Measurements from ENCODE around the gene ANGPT4.

The ANGPT4 gene

GRCh38 chr20:916125-916799 lies at the start of gene ANGPT4:
ANGPT4 (minus strand) TSS chr20:916334; CDS start chr20:916214, 120 bp downstream.
- DNase-seq (ENCODE audit: low spot score) = no peak
- in situ Hi-C loops (cut with MboI; ENCODE audit: low pct_unique_long_range_greater_than_20kb, low sequenced_read_pairs, unreplicated experiment) = no loop called here
- no peak for TF ChIP-seq CTCF (IDR thresholded peaks at IDR 0.05; ENCODE audit: extremely low read depth, insufficient read depth, missing control alignments)

- in situ Hi-C loops (cut with MboI; ENCODE audit: low pct_unique_long_range_greater_than_20kb, low sequenced_read_pairs, unreplicated experiment) = no loop called here
- no peak for TF ChIP-seq CTCF (IDR thresholded peaks at IDR 0.05; ENCODE audit: extremely low read depth, insufficient read depth, missing control alignments)
- DNase-seq (ENCODE audit: low spot score) = no peak
These were observed 47.7 kb upstream of the ANGPT4 start for GRCh38 chr20:963795-964194.

- no peak for TF ChIP-seq CTCF (IDR thresholded peaks at IDR 0.05; ENCODE audit: extremely low read depth, insufficient read depth, missing control alignments)
- in situ Hi-C loops (cut with MboI; ENCODE audit: low pct_unique_long_range_greater_than_20kb, low sequenced_read_pairs, unreplicated experiment) = no loop called here
- no peak for DNase-seq (ENCODE audit: low spot score)
These were observed 46.5 kb upstream of the ANGPT4 start for GRCh38 chr20:962683-963082.

- in situ Hi-C loops (cut with MboI; ENCODE audit: low pct_unique_long_range_greater_than_20kb, low sequenced_read_pairs, unreplicated experiment) = no loop called here
- no peak for DNase-seq (ENCODE audit: low spot score)
- no peak for TF ChIP-seq CTCF (IDR thresholded peaks at IDR 0.05; ENCODE audit: extremely low read depth, insufficient read depth, missing control alignments)
These were observed 46.1 kb upstream of the ANGPT4 start for GRCh38 chr20:962223-962622.

GRCh38 chr20:961768-962167 lies 45.6 kb upstream of the ANGPT4 start:
- in situ Hi-C loops (cut with MboI; ENCODE audit: low pct_unique_long_range_greater_than_20kb, low sequenced_read_pairs, unreplicated experiment) = no loop called here
- TF ChIP-seq CTCF (IDR thresholded peaks at IDR 0.05; ENCODE audit: extremely low read depth, insufficient read depth, missing control alignments) = no peak

GRCh38 chr20:959996-960615 lies 44.0 kb upstream of the ANGPT4 start:
- no peak for DNase-seq (ENCODE audit: low spot score)
- in situ Hi-C loops (cut with MboI; ENCODE audit: low pct_unique_long_range_greater_than_20kb, low sequenced_read_pairs, unreplicated experiment) = loop anchor here (5.0 kb wide), 1 partner anchor 143 kb away; no protein-coding TSS in a partner anchor
- TF ChIP-seq CTCF (IDR thresholded peaks at IDR 0.05; ENCODE audit: extremely low read depth, insufficient read depth, missing control alignments) = no peak

More at GRCh38 chr20:961768-962167, 45.6 kb upstream of the ANGPT4 start:
- no peak for DNase-seq (ENCODE audit: low spot score)
